Kidney epithelial cell (primary cell): ENCODE data around the gene BCAM. TPM values are rescaled to one million over a fixed set of nuclear protein-coding genes. Genes with fewer than 3 reads are reported as not detected.

Source experiments
- DNase-seq: peaks from one replicate; pipeline ENCODE4 v3.0.0-alpha.2; 2010; ENCODE audit warnings: low read depth
- H3K27me3 ChIP-seq: 2 replicates; pipeline ENCODE4 v1.6.0; 2011; ENCODE audit warnings: low read length; ENCODE audit not compliant: control insufficient read depth, insufficient read depth
- H3K36me3 ChIP-seq: 2 replicates; pipeline ENCODE4 v1.5.1; 2011; ENCODE audit warnings: low read length; ENCODE audit not compliant: control insufficient read depth, insufficient read depth
- H3K4me3 ChIP-seq: 2 replicates; pipeline ENCODE4 v1.5.1; 2011; ENCODE audit warnings: low read depth, mild to moderate bottlenecking, control low read depth, low read length
- CTCF ChIP-seq: IDR thresholded peaks from 2 replicates; pipeline ENCODE4 v1.5.1; 2011; ENCODE audit warnings: mild to moderate bottlenecking, moderate library complexity, low read length, control low read depth, inconsistent platforms; ENCODE audit not compliant: insufficient read depth, poor library complexity, severe bottlenecking
- total RNA-seq: library from RNA; depleted of rRNA; stranded (reverse); fragments of >200 nt; gene quantifications from 2 replicates; pipeline ENCODE4 v1.2.3, GENCODE V29; 2015

The BCAM gene
- total RNA-seq, 1 donor from 2014 or later: 27.6 TPM

- H3K36me3 ChIP-seq: peaks cover 2% of the 10 kb centered on the region
- peak overlapping the region; percentile 83 for H3K4me3 ChIP-seq
- DNase-seq: peak; percentile 55
- peak; percentile 4 for TF ChIP-seq CTCF
- no peaks in the 10 kb centered on the region for H3K27me3 ChIP-seq
These were observed 39.3 kb downstream of the BCAM start for GRCh38 chr19:44848036-44848811.

GRCh38 chr19:44848812-44849447 lies 40.0 kb downstream of the BCAM start:
- H3K4me3 ChIP-seq: peak overlapping the region; percentile 83
- DNase-seq: no peak
- TF ChIP-seq CTCF: no peak
- H3K27me3 ChIP-seq: no peaks in the 10 kb centered on the region
- H3K36me3 ChIP-seq: peaks cover 2% of the 10 kb centered on the region

GRCh38 chr19:44850641-44851109 lies 41.8 kb downstream of the BCAM start:
- no peak for TF ChIP-seq CTCF
- no peak for DNase-seq
- Histone ChIP-seq H3K36me3 (peaks cover 2% of the 10 kb centered on the region), H3K4me3 (no peak overlapping the region), H3K27me3 (no peaks in the 10 kb centered on the region)

- no peak for DNase-seq
- TF ChIP-seq CTCF: no peak
- H3K4me3 ChIP-seq: no peak overlapping the region
- H3K27me3 ChIP-seq: no peaks in the 10 kb centered on the region
- H3K36me3 ChIP-seq: peaks cover 2% of the 10 kb centered on the region
These were observed 42.5 kb downstream of the BCAM start for GRCh38 chr19:44851427-44851826.

- no peak for TF ChIP-seq CTCF
- H3K27me3 ChIP-seq: no peaks in the 10 kb centered on the region
- peaks cover 3% of the 10 kb centered on the region for H3K36me3 ChIP-seq
- H3K4me3 ChIP-seq: no peak overlapping the region
- DNase-seq: no peak
These were observed 46.7 kb downstream of the BCAM start for GRCh38 chr19:44855606-44856005.
